Measurements from ENCODE around the gene C4orf50.

DNA sequence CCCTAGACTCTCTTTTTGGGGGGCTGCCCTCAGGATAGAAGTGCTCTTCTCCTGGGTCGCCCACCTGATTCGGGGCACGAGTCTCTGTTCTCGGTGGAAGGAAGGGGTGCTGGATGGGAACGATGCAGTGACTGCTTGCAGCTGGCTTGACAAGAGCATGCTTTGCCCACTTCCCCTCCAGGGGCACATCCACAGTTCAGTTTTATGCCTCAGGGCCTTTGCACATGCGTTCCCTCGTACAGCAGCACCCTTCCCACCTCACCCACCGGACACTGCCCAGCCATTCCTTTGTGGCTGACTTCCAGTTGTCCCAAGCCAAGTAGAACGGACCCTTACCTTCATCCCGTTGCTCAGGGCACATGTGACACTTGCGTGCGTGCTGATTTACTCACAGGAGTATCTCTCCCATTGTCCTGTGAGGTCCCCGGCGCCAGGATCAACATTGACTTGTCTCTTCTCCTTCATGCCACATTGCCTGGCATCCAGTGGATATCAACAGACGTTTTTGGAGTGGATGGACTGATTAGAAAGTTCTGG, 60.0 kb downstream of the C4orf50 start:
- TF ChIP-seq, protein P1, sequence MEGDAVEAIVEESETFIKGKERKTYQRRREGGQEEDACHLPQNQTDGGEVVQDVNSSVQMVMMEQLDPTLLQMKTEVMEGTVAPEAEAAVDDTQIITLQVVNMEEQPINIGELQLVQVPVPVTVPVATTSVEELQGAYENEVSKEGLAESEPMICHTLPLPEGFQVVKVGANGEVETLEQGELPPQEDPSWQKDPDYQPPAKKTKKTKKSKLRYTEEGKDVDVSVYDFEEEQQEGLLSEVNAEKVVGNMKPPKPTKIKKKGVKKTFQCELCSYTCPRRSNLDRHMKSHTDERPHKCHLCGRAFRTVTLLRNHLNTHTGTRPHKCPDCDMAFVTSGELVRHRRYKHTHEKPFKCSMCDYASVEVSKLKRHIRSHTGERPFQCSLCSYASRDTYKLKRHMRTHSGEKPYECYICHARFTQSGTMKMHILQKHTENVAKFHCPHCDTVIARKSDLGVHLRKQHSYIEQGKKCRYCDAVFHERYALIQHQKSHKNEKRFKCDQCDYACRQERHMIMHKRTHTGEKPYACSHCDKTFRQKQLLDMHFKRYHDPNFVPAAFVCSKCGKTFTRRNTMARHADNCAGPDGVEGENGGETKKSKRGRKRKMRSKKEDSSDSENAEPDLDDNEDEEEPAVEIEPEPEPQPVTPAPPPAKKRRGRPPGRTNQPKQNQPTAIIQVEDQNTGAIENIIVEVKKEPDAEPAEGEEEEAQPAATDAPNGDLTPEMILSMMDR (IDR thresholded peaks at IDR 0.05; ENCODE audit: insufficient read depth, low read depth, low read length), result no peak
- TF ChIP-seq EZH2 (IDR thresholded peaks at IDR 0.05; ENCODE audit: insufficient read depth, low read length), result no peak

Data from astrocyte (in vitro differentiated cells and primary cell).